DOHH2 (cell line): ENCODE measurements around the gene ATP11A.

Experiments used
- CTCF ChIP-seq: fragments of 200-600 bp; sonication (generic); IDR thresholded peaks from one replicate; pipeline ENCODE4 v1.5.1; 2014; ENCODE audit warnings: antibody characterized with exemption, mild to moderate bottlenecking, low read depth, low read length; ENCODE audit not compliant: poor library complexity, severe bottlenecking
- EZH2phosphoT487 ChIP-seq: fragments of 200-600 bp; sonication (generic); IDR thresholded peaks from 2 replicates; pipeline ENCODE4 v1.6.1; 2017; ENCODE audit warnings: borderline replicate concordance, mild to moderate bottlenecking, antibody characterized with exemption, low read length, moderate library complexity, mixed read lengths

DNA sequence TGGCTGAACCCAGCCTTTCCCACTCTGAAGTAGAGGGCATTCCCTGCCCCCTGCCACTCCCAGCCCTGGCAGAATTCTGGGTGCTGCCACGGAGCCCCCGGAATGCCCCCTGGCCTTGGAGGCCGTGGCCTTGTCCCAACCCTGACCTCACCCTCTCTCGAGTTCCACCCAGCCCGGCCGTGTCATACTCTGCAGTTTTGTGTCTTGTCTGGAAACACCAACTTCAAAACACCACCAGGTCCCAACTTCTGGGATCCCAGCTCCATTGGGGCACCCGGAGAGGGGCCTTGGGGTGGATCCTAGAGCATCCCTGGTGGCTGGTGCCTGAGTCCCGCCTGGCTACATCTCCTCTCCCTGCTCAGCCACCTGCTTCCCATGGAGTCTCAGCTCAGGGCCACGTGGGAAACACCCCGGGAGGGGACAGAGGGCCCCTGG lies 197.7 kb downstream of the ATP11A start:
- TF ChIP-seq CTCF (no peak), EZH2phosphoT487 (no peak)
